Endothelial cell (in vitro differentiated cells): ENCODE data around the gene DHCR7. TPM values are rescaled to one million over a fixed set of nuclear protein-coding genes. Genes with fewer than 3 reads are reported as not detected.
A peak's percentile ranks its signal among the peaks of the same experiment; 100 is the strongest.

Experiments
- DNase-seq: peaks from one replicate; pipeline ENCODE4 v3.0.0; 2021; ENCODE audit warnings: low spot score
- H3K27ac Mint-ChIP-seq: one replicate; pipeline ENCODE4 v1.8.0; 2021; ENCODE audit warnings: mixed read lengths, inconsistent platforms; ENCODE audit not compliant: unreplicated experiment
- H3K27me3 Mint-ChIP-seq: one replicate; pipeline ENCODE4 v1.8.0; 2021; ENCODE audit warnings: mild to moderate bottlenecking, moderate library complexity, mixed read lengths, inconsistent platforms; ENCODE audit not compliant: unreplicated experiment
- H3K36me3 Mint-ChIP-seq: one replicate; pipeline ENCODE4 v1.8.0; 2021; ENCODE audit warnings: mild to moderate bottlenecking, low read depth, mixed read lengths, inconsistent platforms; ENCODE audit not compliant: unreplicated experiment
- H3K4me1 Mint-ChIP-seq: one replicate; pipeline ENCODE4 v1.8.0; 2021; ENCODE audit warnings: mild to moderate bottlenecking, mixed read lengths, inconsistent platforms; ENCODE audit not compliant: unreplicated experiment
- H3K4me3 Mint-ChIP-seq: one replicate; pipeline ENCODE4 v1.8.0; 2021; ENCODE audit warnings: mild to moderate bottlenecking, mixed read lengths, inconsistent platforms; ENCODE audit not compliant: unreplicated experiment
- H3K9me3 Mint-ChIP-seq: one replicate; pipeline ENCODE4 v1.8.0; 2021; ENCODE audit warnings: mixed read lengths, inconsistent platforms; ENCODE audit not compliant: unreplicated experiment
- CTCF ChIP-seq: fragments of 200-600 bp; sonication (generic); IDR thresholded peaks from one replicate; pipeline ENCODE4 v1.5.0; 2021; ENCODE audit warnings: antibody characterized with exemption; ENCODE audit not compliant: unreplicated experiment
- total RNA-seq: library from RNA; stranded (reverse); fragmentation: NEBNext Ultra II Directional; extraction: Animal tissue kit (Norgen Biotek cat#: 25700); gene quantifications from one replicate; pipeline ENCODE4 v1.2.1, GENCODE V29; 2021; ENCODE audit not compliant: unreplicated experiment

DHCR7 gene
- total RNA-seq, 1 donor from 2014 or later: 130 TPM

- Mint-ChIP-seq H3K4me3 (no peak overlapping the region), H3K27me3 (no peaks in the 10 kb centered on the region), H3K27ac (no peak overlapping the region), H3K9me3 (no peaks in the 10 kb centered on the region), H3K4me1 (no peaks in the 10 kb centered on the region), H3K36me3 (peaks cover 11% of the 10 kb centered on the region)
- DNase-seq: no peak
- no peak for TF ChIP-seq CTCF
Measured at GRCh38 chr11:71406681-71407080, 41.5 kb downstream of the DHCR7 start.

- peak overlapping the region; percentile 67 for H3K4me3 Mint-ChIP-seq
- no peaks in the 10 kb centered on the region for H3K9me3 Mint-ChIP-seq
- peaks cover 1% of the 10 kb centered on the region for H3K27me3 Mint-ChIP-seq
- H3K27ac Mint-ChIP-seq: no peak overlapping the region
- no peaks in the 10 kb centered on the region for H3K4me1 Mint-ChIP-seq
- peaks cover 13% of the 10 kb centered on the region for H3K36me3 Mint-ChIP-seq
- TF ChIP-seq CTCF: no peak
- no peak for DNase-seq
Measured at GRCh38 chr11:71404209-71404608, 44.0 kb downstream of the DHCR7 start.

GRCh38 chr11:71402878-71403277, 45.3 kb downstream of the DHCR7 start:
- Mint-ChIP-seq H3K4me1 (no peaks in the 10 kb centered on the region), H3K27me3 (peaks cover 1% of the 10 kb centered on the region), H3K27ac (no peak overlapping the region), H3K9me3 (no peaks in the 10 kb centered on the region), H3K4me3 (no peak overlapping the region), H3K36me3 (peaks cover 13% of the 10 kb centered on the region)
- TF ChIP-seq CTCF: no peak
- DNase-seq: no peak

GRCh38 chr11:71400216-71400615, 48.0 kb downstream of the DHCR7 start:
- Mint-ChIP-seq H3K4me1 (no peaks in the 10 kb centered on the region), H3K4me3 (no peak overlapping the region), H3K27ac (no peak overlapping the region), H3K36me3 (peaks cover 13% of the 10 kb centered on the region), H3K9me3 (no peaks in the 10 kb centered on the region), H3K27me3 (peaks cover 4% of the 10 kb centered on the region)
- no peak for DNase-seq
- TF ChIP-seq CTCF: no peak

- Mint-ChIP-seq H3K36me3 (peaks cover 11% of the 10 kb centered on the region), H3K9me3 (no peaks in the 10 kb centered on the region), H3K4me3 (no peak overlapping the region), H3K4me1 (no peaks in the 10 kb centered on the region), H3K27me3 (peaks cover 8% of the 10 kb centered on the region), H3K27ac (no peak overlapping the region)
- DNase-seq: no peak
- no peak for TF ChIP-seq CTCF
Measured at GRCh38 chr11:71399341-71399740, 48.9 kb downstream of the DHCR7 start.
